ENCODE results near the gene TSPAN3. TPM values are rescaled to one million over a fixed set of nuclear protein-coding genes. Genes with fewer than 3 reads are reported as not detected.

The TSPAN3 gene
- 202 TPM for total RNA-seq

DNA sequence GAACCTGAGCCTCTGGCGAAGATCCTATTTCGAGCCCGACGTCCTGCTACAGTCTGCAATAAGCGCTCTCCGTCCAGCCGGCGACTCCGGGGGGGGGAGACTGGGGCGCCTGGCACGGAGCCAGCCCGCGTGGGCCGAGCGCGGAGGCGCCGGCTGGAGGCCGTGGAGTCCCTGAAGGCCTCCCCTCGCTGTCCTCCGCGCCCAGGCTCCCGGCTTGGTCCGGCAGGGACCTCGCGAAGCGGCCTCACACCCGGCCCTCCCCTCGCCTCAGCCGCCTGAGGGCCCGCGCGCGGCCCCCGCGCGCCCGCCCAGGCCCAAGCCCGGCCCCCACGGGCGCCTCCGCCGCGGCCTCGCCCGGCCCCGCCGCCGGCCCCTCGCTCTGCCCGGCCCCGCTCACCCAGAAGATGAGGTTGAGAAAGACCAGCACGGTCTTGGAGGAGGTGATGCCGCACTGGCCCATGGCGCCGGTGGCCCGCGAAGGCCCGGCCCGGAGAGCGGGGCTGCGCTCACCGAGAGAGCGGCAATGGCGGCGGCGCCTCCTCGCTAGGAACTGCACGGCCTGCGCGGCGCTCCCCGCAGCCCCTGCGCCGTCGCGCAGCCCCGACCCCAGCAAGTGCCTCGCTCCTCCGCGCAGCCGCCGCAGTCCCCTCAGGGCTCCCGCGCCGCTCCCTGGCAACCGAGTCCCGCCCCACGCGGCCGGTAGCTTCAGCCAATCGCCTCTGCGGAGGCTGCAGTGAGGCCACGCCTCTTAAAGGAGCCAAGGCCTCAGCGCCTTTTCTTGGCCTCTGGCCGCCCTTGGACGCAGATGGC, at the start of gene TSPAN3:
TSS of gene TSPAN3 (minus strand) at position 615 of the 810 bp plus-strand sequence. CDS start at position 460, 155 bp downstream.
- peak; percentile 93 for DNase-seq

DNA sequence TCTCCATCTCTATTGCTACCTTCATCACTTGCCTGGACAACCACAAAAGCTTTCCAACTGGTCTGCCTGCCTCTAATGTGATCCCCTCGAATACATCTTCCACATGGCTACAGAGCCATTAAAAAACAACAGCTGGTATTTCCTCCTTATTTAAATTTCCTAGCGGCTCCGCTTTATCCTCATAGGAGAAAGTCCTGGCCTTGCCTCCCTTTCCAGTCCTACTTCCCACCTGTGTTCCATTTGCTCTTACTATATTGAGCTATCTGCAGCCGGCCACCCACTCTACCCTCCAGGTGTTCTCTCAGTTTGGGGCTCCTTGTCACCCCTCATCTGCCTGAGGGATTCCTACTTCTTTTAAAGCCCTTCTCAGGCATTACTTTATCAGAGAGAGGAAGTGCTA, 49.7 kb upstream of the TSPAN3 start:
- DNase-seq, result no peak

GRCh38 chr15:77119446-77119845, 48.5 kb upstream of the TSPAN3 start:
- no peak for DNase-seq

GRCh38 chr15:77118882-77119321, 48.0 kb upstream of the TSPAN3 start:
- peak; percentile 41 for DNase-seq

DNA sequence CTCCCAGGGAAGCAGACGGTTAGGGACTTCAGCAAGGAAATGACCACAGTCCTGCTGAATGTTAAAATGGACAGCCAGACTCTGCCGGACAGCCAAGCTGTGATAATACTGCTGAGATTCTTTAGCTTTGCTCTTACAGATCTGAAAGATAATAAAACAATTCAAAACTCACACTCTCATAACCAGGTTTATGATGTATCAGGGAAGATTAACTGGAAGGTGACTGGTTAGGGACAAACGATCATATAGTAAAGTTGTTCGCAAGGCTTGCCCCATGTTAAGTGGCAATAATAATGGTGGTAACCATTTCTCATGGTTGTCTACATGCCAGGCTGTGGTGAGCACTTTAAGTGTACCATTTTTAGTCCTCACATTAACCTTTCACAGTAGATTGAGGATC, 44.3 kb upstream of the TSPAN3 start:
- DNase-seq, result no peak

GRCh38 chr15:77112838-77113504, 42.1 kb upstream of the TSPAN3 start:
- no peak for DNase-seq

DNA sequence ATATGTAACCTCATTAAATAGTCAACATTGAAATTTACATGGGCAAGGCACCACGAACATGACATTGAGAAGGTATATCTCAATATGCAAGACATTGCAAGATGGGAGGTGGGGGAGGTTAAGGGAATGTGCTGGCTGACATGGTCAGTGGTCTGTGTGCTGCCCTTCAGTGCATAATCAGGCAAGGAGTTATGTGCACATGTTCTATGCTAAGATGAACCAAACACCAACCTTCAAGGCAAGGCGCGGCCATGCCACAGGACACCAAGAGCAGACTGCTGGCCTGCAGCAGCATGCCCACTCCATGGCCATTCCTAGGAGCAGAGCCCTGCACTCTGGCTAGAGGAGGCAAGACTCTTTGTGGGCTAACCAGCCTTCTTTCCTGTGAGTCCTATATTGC, 40.9 kb upstream of the TSPAN3 start:
- DNase-seq, result no peak

DNA sequence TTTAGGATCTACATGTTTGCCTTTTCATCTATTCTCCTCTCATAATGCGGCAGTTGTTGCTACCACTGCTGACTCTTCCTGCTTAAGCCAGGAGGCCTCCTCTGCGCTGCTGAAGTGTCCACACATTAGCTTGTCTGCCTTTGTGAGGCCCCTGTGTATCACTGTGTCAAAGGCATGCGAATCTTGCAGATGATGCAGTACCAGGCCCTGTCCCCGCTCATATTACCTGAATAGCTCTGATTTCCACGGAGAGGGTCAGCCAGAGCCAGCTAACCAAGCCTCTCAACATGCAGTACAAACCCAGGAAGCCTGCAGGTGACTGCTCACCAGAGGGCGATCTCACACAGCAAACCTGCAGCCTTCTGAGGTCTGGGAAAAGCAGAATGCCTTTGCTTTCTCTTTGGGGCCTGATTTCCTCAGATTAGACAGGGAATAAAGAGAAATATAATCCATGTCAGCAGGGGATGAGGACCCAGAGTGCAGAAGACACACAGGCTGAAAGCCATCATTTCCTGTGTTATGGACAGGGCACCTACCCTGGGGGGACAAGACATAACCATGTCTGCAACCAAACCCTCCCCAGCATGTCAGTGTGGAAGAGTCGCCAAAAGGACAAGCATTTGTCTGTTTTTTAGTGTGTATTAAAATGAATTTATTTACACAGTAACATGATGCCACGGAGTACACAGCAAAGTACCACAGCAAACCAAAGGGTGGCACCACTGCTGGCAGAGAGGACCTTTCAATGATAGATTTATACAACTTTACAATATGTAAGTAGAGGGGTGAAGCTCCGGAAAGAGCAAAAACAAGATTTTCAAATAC, 36.8 kb upstream of the TSPAN3 start:
- peak; percentile 24 for DNase-seq

GRCh38 chr15:77107068-77107467, 36.2 kb upstream of the TSPAN3 start:
- no peak for DNase-seq

GRCh38 chr15:77104155-77104554, 33.2 kb upstream of the TSPAN3 start:
- no peak for DNase-seq

DNA sequence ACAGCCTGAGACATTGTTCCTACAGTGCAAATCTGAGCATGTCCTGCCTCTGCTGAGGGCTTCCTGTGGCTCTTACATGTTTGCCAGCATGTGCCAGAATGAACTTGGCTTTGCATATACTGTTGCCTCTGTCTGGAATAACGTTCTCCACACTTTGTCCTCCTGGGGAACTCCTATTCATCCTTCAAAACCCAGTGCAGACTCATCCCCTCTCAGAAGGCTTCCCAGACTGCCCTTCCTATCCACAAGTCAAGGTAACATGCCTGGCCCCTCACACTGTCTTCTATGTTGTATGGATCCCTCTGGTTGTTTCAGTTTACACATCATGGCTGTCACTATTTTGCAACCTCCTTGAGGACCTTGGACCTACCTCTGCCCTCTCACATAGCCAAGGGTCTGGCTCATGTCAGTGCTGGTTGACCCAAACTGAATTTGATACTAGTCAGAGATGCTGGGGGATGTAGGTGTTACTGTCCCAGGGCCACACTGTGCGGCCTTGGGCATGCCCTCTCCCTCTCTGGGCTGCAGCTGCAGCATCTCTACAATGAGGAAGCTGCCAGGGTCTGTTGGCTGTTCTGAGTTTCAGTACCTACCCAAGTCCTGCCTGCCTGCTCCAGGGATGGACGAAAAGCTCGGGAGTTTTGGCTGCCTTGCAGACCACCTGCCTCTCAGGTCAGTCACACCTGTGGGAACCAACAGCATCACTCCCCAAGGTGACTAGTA, 29.0 kb upstream of the TSPAN3 start:
- no peak for DNase-seq

DNA sequence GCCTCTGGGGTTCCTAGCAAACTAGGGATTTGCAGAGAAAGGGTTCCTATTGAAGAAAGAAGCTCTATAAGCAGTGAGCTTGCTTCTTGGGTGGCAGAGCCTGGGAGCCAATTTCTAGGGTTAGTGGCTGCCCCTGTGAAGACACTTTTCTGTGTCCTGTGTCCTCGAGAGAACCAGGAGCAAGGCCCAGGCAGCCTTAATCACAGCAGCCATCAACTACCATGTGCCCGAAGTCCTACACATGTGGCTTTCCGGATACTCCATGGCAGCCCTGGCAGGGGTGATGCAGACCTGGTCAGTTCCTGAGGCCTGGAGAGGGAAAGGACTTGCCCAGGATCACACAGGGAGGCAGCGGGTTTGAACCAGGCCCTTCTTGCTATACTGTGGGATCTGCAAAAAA, 27.7 kb upstream of the TSPAN3 start:
- no peak for DNase-seq

GRCh38 chr15:77097921-77098320, 27.0 kb upstream of the TSPAN3 start:
- DNase-seq, result no peak

- no peak for DNase-seq
Observed at GRCh38 chr15:77097248-77097721, 26.4 kb upstream of the TSPAN3 start.

GRCh38 chr15:77096541-77096940, 25.6 kb upstream of the TSPAN3 start:
- no peak for DNase-seq

DNA sequence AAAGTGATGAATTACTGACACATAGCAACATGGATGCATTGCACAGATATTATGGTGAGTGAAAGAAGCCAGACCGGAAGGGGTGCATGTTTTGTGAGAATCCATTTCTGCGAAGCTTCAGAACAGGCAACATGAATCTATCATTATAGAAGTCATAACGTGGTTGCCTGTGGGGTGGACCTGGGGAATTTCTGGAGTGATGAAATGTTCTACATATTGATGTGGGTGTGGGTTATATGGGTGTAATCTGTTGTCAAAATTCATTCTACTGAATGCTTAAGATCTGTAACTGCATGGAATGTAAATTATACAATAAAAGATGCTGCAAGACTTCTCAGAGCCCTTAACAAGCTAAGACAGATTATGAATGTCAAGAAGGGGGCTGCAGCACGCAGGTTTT, 25.2 kb upstream of the TSPAN3 start:
- no peak for DNase-seq

DNA sequence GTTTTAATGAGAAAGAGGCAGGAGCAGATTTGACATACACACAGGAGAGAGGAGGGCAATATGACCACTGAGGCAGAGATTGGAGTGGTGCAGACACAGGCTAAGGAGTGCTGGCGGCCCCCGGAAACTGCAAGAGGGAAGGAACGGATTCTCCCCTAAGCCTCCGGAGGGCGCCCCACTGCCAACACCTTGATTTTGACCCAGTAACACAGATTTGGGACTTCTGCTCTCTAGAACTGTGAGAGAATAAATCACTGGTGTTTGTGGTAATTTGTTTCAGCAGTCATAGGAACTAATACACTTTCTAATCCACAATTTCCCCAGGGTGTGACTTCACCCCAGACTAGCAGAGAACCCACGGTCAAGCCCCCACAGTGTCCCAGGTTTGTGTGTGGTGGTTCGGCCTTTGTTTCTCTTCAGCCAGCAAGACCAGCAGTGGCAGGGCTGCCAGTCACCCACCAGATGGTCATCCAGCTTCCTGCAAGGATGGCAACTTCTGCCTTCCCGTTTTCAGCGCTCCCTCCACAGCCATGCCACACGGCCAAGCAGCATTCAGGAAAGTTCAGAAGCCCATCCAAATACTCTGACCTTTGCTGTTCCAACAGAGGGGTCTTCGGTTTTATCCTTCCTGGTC, 23.6 kb upstream of the TSPAN3 start:
- no peak for DNase-seq

GRCh38 chr15:77093436-77093835, 22.5 kb upstream of the TSPAN3 start:
- no peak for DNase-seq

DNA sequence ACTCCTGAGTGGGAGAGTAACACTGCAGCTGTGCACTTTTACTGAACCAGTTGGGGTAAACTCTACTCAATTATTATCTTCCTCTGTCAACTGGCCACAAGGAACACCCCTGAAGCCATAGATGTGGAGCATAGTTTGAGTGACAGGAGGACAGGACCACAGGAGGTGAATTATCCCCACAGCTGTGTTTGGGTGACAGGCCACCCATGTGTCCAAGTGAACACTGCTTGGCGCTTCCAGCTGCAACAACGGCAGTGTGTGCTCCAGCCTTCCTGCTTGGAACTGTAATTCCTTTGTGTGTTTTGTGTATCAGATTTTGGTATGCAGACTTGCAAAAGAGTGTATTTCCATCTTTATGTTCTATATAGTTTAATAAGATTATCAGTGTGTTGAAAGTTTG, 20.2 kb upstream of the TSPAN3 start:
- no peak for DNase-seq

GRCh38 chr15:77087213-77087612, 16.3 kb upstream of the TSPAN3 start:
- DNase-seq, result no peak

DNA sequence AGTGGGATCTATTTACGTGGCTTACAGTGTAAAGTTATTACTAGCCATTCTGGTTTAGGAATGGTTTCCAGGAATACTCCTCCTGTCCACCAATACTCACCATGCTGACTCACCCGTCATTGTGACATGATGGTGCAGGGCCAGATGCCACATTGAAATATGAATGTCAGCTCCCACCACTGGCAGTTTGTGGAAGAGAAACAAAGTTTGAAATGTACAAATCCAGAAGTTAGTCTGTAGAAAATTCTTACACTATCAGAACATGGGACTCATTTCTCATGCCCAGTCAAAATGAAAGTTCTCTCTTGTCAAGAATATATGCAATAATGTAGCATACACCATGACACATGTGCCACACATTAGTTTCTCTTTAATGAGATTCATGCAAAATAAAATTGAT, 14.4 kb upstream of the TSPAN3 start:
- DNase-seq, result no peak

- no peak for DNase-seq
Observed at GRCh38 chr15:77084436-77084835, 13.5 kb upstream of the TSPAN3 start.
